HL-60 (cell line): ENCODE data around the gene TPP2.

Experiments used
- DNase-seq, 2 experiments: peaks; one replicate each; pipeline ENCODE4 v3.0.0-alpha.2; 2010 to 2020; ENCODE audit warnings: low read depth in 1 of 2, low spot score in 1 of 2
- H3K27ac ChIP-seq: fragments of 250-450 bp; sonication (Bioruptor Pico); replicated peaks from 2 replicates; pipeline ENCODE4 v1.5.1; 2020; ENCODE audit warnings: mild to moderate bottlenecking, moderate library complexity
- H3K27me3 ChIP-seq: fragments of 250-450 bp; sonication (Bioruptor Pico); 2 replicates; pipeline ENCODE4 v1.5.1; 2021; ENCODE audit warnings: mild to moderate bottlenecking, moderate library complexity; ENCODE audit not compliant: insufficient read depth, poor library complexity, severe bottlenecking
- H3K4me3 ChIP-seq: replicated peaks from 2 replicates; pipeline ENCODE4 v1.5.1; 2011; ENCODE audit warnings: mild to moderate bottlenecking, control low read depth, low read length; ENCODE audit not compliant: insufficient read depth
- GABPA ChIP-seq: IDR thresholded peaks from 2 replicates; pipeline ENCODE4 v1.6.1; 2012; ENCODE audit warnings: low read depth
- POLR2AphosphoS5 ChIP-seq: IDR thresholded peaks from 2 replicates; pipeline ENCODE4 v1.6.1; 2012; ENCODE audit warnings: low read depth
- REST ChIP-seq: IDR thresholded peaks from 2 replicates; pipeline ENCODE4 v1.6.1; 2012; ENCODE audit warnings: low read depth; ENCODE audit not compliant: insufficient replicate concordance
- SPI1 ChIP-seq: IDR thresholded peaks from 2 replicates; pipeline ENCODE4 v1.6.1; 2012; ENCODE audit warnings: low read depth, mild to moderate bottlenecking, borderline replicate concordance
- TF ChIP-seq, protein P1 (sequence below): IDR thresholded peaks from one replicate; pipeline ENCODE4 v1.5.1; 2011; ENCODE audit warnings: low read length, control low read depth, inconsistent platforms; ENCODE audit not compliant: insufficient read depth

TPP2 gene

DNA sequence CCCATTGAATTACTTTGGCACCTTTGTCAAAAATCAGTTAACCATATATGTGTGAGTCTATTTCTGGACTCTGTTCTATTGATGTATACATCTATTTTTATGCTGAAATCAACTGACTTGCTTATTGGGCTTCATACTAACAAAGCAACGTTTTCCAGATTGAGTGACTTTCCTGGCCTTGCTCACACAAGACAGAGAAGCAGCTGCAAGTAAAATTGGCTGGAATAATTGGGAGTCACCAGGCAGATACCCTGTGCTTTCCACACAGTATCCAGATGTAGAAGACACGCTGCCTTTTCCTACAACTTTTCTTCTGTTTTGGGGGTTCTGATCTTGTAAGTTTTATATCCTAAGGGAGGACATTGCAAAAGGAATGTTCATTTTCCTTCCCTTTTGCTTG is 86.9 kb downstream of the TPP2 start:
- no peak overlapping the region for H3K4me3 ChIP-seq
- no peak for DNase-seq
- H3K27me3 ChIP-seq = no peaks in the 10 kb centered on the region
- TF ChIP-seq GABPA = no peak
- TF ChIP-seq, protein P1, sequence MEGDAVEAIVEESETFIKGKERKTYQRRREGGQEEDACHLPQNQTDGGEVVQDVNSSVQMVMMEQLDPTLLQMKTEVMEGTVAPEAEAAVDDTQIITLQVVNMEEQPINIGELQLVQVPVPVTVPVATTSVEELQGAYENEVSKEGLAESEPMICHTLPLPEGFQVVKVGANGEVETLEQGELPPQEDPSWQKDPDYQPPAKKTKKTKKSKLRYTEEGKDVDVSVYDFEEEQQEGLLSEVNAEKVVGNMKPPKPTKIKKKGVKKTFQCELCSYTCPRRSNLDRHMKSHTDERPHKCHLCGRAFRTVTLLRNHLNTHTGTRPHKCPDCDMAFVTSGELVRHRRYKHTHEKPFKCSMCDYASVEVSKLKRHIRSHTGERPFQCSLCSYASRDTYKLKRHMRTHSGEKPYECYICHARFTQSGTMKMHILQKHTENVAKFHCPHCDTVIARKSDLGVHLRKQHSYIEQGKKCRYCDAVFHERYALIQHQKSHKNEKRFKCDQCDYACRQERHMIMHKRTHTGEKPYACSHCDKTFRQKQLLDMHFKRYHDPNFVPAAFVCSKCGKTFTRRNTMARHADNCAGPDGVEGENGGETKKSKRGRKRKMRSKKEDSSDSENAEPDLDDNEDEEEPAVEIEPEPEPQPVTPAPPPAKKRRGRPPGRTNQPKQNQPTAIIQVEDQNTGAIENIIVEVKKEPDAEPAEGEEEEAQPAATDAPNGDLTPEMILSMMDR = no peak
- no peak for TF ChIP-seq REST
- no peak for TF ChIP-seq SPI1
- no peak for TF ChIP-seq POLR2AphosphoS5
- no peak overlapping the region for H3K27ac ChIP-seq

DNA sequence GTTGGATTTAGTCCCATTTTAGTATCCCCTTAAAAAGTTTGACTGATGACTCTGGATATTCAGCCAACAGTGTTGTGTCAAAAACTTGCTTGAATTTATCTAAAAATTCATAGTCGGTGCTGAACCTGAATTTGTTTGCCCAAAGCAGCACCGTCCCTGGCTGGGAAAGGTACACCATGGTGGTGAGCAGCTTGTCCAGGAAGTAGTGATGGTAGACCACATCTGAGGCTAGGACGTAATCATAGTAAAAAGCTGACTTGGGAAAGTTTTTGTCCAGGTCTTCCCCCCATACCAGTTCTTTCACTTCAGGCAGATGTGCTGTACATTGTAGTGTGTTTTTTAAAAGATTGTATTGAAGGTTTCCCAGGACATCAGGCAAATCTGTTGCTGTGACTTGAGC is 89.2 kb downstream of the TPP2 start:
- Histone ChIP-seq H3K27ac (no peak overlapping the region), H3K4me3 (no peak overlapping the region), H3K27me3 (no peaks in the 10 kb centered on the region)
- TF ChIP-seq, protein P1 = no peak
- TF ChIP-seq GABPA = no peak
- TF ChIP-seq REST = no peak
- no peak for TF ChIP-seq POLR2AphosphoS5
- no peak for TF ChIP-seq SPI1
- DNase-seq = no peak

GRCh38 chr13:102687520-102687919 is 90.7 kb downstream of the TPP2 start:
- Histone ChIP-seq H3K4me3 (no peak overlapping the region), H3K27ac (no peak overlapping the region), H3K27me3 (no peaks in the 10 kb centered on the region)
- TF ChIP-seq GABPA (no peak), POLR2AphosphoS5 (no peak), REST (no peak), SPI1 (no peak)
- TF ChIP-seq, protein P1 = no peak
- no peak for DNase-seq
